ENCODE measurements around the gene TRUB1.

TRUB1 gene

DNA sequence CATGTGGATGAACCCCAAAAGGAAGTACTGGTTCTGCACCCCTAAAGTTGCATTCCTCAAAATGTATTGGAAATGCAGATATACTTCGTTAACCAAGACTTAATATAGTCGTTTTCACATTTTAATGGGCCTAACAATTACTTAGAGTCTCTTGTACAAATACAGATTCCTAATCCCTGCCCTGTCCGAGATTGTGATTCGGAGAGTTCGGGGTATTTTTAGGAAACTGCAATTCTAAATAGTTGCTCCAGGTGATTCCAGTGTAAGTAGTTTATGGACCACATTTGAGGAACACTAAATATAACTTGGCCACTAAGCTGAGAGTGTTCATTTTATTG lies 830 bp downstream of the TRUB1 start:
- no peak for TF ChIP-seq CTCF (IDR thresholded peaks at IDR 0.05; ENCODE audit: low read depth, low read length)

DNA sequence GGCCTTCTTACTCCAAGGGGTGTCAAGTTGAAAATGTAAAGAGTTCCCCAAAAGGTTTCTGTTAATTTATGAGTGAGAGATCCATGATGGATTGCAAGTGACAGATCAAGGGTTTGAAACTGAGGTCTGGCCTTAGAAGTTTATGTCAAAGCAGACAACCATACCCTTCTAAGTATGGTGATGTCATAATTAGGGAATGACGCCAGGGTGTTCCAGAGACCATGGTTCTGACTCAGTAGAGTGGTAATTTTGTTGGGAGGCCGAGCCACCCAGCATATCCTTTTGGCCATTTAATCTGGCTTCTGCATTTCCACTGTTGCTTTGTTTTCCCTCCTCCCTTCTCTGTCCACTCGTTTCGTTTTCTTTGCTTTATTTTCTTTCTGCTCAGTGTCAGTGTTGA lies 2.7 kb downstream of the TRUB1 start:
- DNase-seq (ENCODE audit: extremely low read depth, low read depth) = no peak
- TF ChIP-seq CTCF (IDR thresholded peaks at IDR 0.05; ENCODE audit: low read depth, low read length) = no peak

More for the DNA sequence above, 830 bp downstream of the TRUB1 start:
- no peak for DNase-seq (ENCODE audit: extremely low read depth, low read depth)

- no peak for TF ChIP-seq CTCF (IDR thresholded peaks at IDR 0.05; ENCODE audit: low read depth, low read length)
- no peak for DNase-seq (ENCODE audit: extremely low read depth, low read depth)
Observed at GRCh38 chr10:114943000-114943399, 5.0 kb downstream of the TRUB1 start.

GRCh38 chr10:114953047-114953446 lies 15.1 kb downstream of the TRUB1 start:
- no peak for DNase-seq (ENCODE audit: extremely low read depth, low read depth)

GRCh38 chr10:114955984-114956383 lies 18.0 kb downstream of the TRUB1 start:
- TF ChIP-seq CTCF (IDR thresholded peaks at IDR 0.05; ENCODE audit: low read depth, low read length) = no peak
- DNase-seq (ENCODE audit: extremely low read depth, low read depth) = no peak

More at GRCh38 chr10:114953047-114953446, 15.1 kb downstream of the TRUB1 start:
- TF ChIP-seq CTCF (IDR thresholded peaks at IDR 0.05; ENCODE audit: low read depth, low read length) = no peak

- no peak for DNase-seq (ENCODE audit: extremely low read depth, low read depth)
- TF ChIP-seq CTCF (IDR thresholded peaks at IDR 0.05; ENCODE audit: low read depth, low read length) = no peak
Observed at GRCh38 chr10:114956466-114956865, 18.5 kb downstream of the TRUB1 start.

DNA sequence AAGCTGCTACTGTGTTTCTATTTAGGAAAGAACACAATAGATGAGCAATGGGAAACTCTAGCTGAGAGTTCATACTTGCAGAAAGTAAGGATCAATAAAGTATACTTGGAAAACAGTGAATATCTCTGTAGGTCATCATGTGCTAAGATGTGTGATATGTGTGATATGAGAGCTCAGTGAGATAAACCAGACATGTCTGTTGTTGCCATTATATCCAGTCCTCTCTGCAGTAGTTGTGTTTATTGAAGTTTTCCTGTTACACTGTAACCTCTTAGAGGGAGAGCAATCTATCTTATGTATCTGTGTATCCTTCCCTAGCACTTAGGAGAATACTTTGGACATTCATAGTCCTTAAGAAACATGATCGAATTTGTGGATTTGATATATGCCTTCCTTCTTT lies 19.1 kb downstream of the TRUB1 start:
- no peak for DNase-seq (ENCODE audit: extremely low read depth, low read depth)
- no peak for TF ChIP-seq CTCF (IDR thresholded peaks at IDR 0.05; ENCODE audit: low read depth, low read length)
